ENCODE measurements around the gene SYMPK.

Gene SYMPK

GRCh38 chr19:45766869-45767346, 96.0 kb downstream of the SYMPK start:
- no peak for DNase-seq (ENCODE audit: low read depth in 2 of 2)

GRCh38 chr19:45766296-45766868, 96.6 kb downstream of the SYMPK start:
- no peak for DNase-seq (ENCODE audit: low read depth in 2 of 2)

GRCh38 chr19:45765702-45766295, 97.1 kb downstream of the SYMPK start:
- DNase-seq (ENCODE audit: low read depth in 2 of 2) = no peak

Measured in fibroblast of skin of left biceps (primary cell).